ENCODE data around the gene KCNJ5.

DNA sequence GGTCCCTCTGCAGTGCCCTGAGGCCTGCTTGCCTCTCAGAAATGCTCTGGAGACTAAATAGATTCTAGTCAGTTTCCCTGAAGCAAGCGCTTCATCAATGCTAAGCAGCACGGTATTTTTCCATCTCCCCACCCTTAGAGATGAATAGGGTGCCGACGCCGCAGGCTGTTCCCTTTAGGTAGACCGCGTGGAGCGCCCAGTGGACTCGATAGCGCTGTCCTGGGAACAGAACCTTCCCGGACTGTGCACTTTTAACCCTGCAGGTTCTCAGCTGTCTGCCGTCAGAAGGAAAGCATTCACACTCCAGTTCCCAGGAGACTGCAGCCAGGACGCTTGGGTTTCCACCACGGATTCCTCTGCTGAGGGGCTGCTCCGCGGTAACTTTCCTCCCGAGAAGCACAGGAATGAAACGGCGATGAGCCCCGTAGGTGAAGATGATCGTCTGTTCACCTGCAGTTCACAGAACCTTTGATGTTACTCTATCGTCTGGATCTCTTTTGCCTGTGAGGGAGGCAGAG is 15.0 kb upstream of the KCNJ5 start:
- no peak for TF ChIP-seq POLR2A (IDR thresholded peaks at IDR 0.05)
- TF ChIP-seq, protein P1, sequence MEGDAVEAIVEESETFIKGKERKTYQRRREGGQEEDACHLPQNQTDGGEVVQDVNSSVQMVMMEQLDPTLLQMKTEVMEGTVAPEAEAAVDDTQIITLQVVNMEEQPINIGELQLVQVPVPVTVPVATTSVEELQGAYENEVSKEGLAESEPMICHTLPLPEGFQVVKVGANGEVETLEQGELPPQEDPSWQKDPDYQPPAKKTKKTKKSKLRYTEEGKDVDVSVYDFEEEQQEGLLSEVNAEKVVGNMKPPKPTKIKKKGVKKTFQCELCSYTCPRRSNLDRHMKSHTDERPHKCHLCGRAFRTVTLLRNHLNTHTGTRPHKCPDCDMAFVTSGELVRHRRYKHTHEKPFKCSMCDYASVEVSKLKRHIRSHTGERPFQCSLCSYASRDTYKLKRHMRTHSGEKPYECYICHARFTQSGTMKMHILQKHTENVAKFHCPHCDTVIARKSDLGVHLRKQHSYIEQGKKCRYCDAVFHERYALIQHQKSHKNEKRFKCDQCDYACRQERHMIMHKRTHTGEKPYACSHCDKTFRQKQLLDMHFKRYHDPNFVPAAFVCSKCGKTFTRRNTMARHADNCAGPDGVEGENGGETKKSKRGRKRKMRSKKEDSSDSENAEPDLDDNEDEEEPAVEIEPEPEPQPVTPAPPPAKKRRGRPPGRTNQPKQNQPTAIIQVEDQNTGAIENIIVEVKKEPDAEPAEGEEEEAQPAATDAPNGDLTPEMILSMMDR (IDR thresholded peaks at IDR 0.05), result no peak

All from breast epithelium (tissue), 3 donors.